Activated CD8-positive, alpha-beta T cell treated with anti-CD3 and anti-CD28 coated beads, Interleukin-2, amount 10 ng/mL, durations not matched to agents 7 days and 5 days (primary cell): ENCODE measurements around the gene CCNL2. TPM values are rescaled to one million over a fixed set of nuclear protein-coding genes. Genes with fewer than 3 reads are reported as not detected.

Experiments
- ATAC-seq: fragments of 150-1000 bp; cut with Tn5 transposase; one replicate; pipeline ENCODE4 v1.10.0; 2021; ENCODE audit warnings: moderate library complexity
- CTCF ChIA-PET: fragments of 350-600 bp; sonication (Branson Sonifier 250); formaldehyde crosslinking; loops from one replicate; lab custom pipeline; 2021; ENCODE audit warnings: antibody characterized with exemption; lab: Charles Lee
- POLR2A ChIA-PET: fragments of 350-600 bp; sonication (Branson Sonifier 250); formaldehyde crosslinking; loops from one replicate; lab custom pipeline; 2021; ENCODE audit warnings: antibody characterized with exemption; lab: Charles Lee
- DNase-seq: peaks from one replicate; pipeline ENCODE4 v3.0.0-alpha.2; 2020
- H3K27ac Mint-ChIP-seq: one replicate; pipeline ENCODE4 v1.8.0; 2021; ENCODE audit warnings: mild to moderate bottlenecking, mixed read lengths
- H3K27me3 Mint-ChIP-seq: one replicate; pipeline ENCODE4 v1.8.0; 2021; ENCODE audit warnings: low read depth, mixed read lengths
- H3K36me3 Mint-ChIP-seq: one replicate; pipeline ENCODE4 v1.8.0; 2021; ENCODE audit warnings: low read depth, mixed read lengths
- H3K4me1 Mint-ChIP-seq: one replicate; pipeline ENCODE4 v1.8.0; 2021; ENCODE audit warnings: low read depth, mixed read lengths
- H3K4me3 Mint-ChIP-seq: one replicate; pipeline ENCODE4 v1.8.0; 2021; ENCODE audit warnings: mild to moderate bottlenecking, mixed read lengths
- H3K9me3 Mint-ChIP-seq: one replicate; pipeline ENCODE4 v1.8.0; 2022; ENCODE audit warnings: mixed read lengths; ENCODE audit not compliant: insufficient read depth
- total RNA-seq, 2 experiments: library from RNA; stranded (reverse); gene quantifications; one replicate each; pipeline ENCODE4 v1.2.3, GENCODE V29; 2021

Gene CCNL2
- total RNA-seq, 2 experiments from 2014 or later = 98.3 to 110 TPM

GRCh38 chr1:1355416-1355815 lies 43.7 kb downstream of the CCNL2 start:
- DNase-seq (no peak), ATAC-seq (peak; percentile 15)
- ChIA-PET CTCF (no interaction called here), POLR2A (interaction anchor here (1.3 kb wide), 1 partner anchor 20 kb away, joined by 7 read pairs; the partner anchor contains the start of gene AURKAIP1)
- Mint-ChIP-seq H3K9me3 (no peaks in the 10 kb centered on the region), H3K4me3 (no peak overlapping the region), H3K27me3 (peaks cover 26% of the 10 kb centered on the region), H3K27ac (no peak overlapping the region), H3K36me3 (no peaks in the 10 kb centered on the region), H3K4me1 (peaks cover 27% of the 10 kb centered on the region)

- ChIA-PET CTCF (no interaction called here), POLR2A (interaction anchor here (0.7 to 1.3 kb wide), 2 partner anchors 17 to 21 kb away, joined by 3 to 7 read pairs; partner anchors contain the start of gene AURKAIP1)
- Mint-ChIP-seq H3K4me3 (no peak overlapping the region), H3K36me3 (no peaks in the 10 kb centered on the region), H3K4me1 (peaks cover 25% of the 10 kb centered on the region), H3K27ac (no peak overlapping the region), H3K27me3 (peaks cover 26% of the 10 kb centered on the region), H3K9me3 (no peaks in the 10 kb centered on the region)
- DNase-seq = no peak
- ATAC-seq = no peak
These were observed 44.6 kb downstream of the CCNL2 start for GRCh38 chr1:1354271-1355247.

GRCh38 chr1:1353389-1354151 lies 45.6 kb downstream of the CCNL2 start:
- DNase-seq (no peak), ATAC-seq (no peak)
- ChIA-PET POLR2A (interaction anchor here (0.6 to 0.7 kb wide), 2 partner anchors 18 to 146 kb away, joined by 3 read pairs; no protein-coding TSS in a partner anchor), CTCF (interaction anchor here (2.7 kb wide), 1 partner anchor 18 kb away, joined by 14 read pairs; no protein-coding TSS in a partner anchor)
- Mint-ChIP-seq H3K27ac (no peak overlapping the region), H3K9me3 (no peaks in the 10 kb centered on the region), H3K4me1 (peaks cover 16% of the 10 kb centered on the region), H3K27me3 (peaks cover 23% of the 10 kb centered on the region), H3K36me3 (no peaks in the 10 kb centered on the region), H3K4me3 (no peak overlapping the region)

- Mint-ChIP-seq H3K4me3 (no peak overlapping the region), H3K9me3 (no peaks in the 10 kb centered on the region), H3K27me3 (peaks cover 23% of the 10 kb centered on the region), H3K27ac (no peak overlapping the region), H3K36me3 (no peaks in the 10 kb centered on the region), H3K4me1 (peaks cover 16% of the 10 kb centered on the region)
- POLR2A ChIA-PET = no interaction called here
- ATAC-seq (no peak), DNase-seq (no peak)
- CTCF ChIA-PET = interaction anchor here (2.7 kb wide), 1 partner anchor 19 kb away, joined by 14 read pairs; no protein-coding TSS in a partner anchor
These were observed 46.2 kb downstream of the CCNL2 start for GRCh38 chr1:1352786-1353388.

GRCh38 chr1:1351511-1352427 lies 47.4 kb downstream of the CCNL2 start:
- Mint-ChIP-seq H3K27ac (peak overlapping the region; percentile 70), H3K36me3 (no peaks in the 10 kb centered on the region), H3K27me3 (peaks cover 21% of the 10 kb centered on the region), H3K4me3 (peak overlapping the region; percentile 56), H3K9me3 (no peaks in the 10 kb centered on the region), H3K4me1 (peaks cover 25% of the 10 kb centered on the region)
- ATAC-seq (no peak), DNase-seq (no peak)
- ChIA-PET CTCF (interaction anchor here (2.7 kb wide), 1 partner anchor 20 kb away, joined by 14 read pairs; no protein-coding TSS in a partner anchor), POLR2A (interaction anchor here (1.1 kb wide), 1 partner anchor 19 kb away, joined by 4 read pairs; no protein-coding TSS in a partner anchor)

- H3K4me1 Mint-ChIP-seq = peaks cover 29% of the 10 kb centered on the region
- no peaks in the 10 kb centered on the region for H3K36me3 Mint-ChIP-seq
- peak within 1 kb of the TSS; percentile 57 for H3K27ac Mint-ChIP-seq
- peak; percentile 84 for ATAC-seq
- peak; percentile 73 for DNase-seq
- ChIA-PET CTCF (interaction anchor here (1.9 to 2.6 kb wide), 2 partner anchors 22 to 26 kb away, joined by 8 to 12 read pairs; partner anchors contain the start of gene AURKAIP1), POLR2A (no interaction called here)
- H3K27me3 Mint-ChIP-seq = peaks cover 21% of the 10 kb centered on the region
- H3K9me3 Mint-ChIP-seq = no peaks in the 10 kb centered on the region
- H3K4me3 Mint-ChIP-seq = peak within 1 kb of the TSS; percentile 70
These were observed 49.7 kb downstream of the CCNL2 start, which contains the start of gene DVL1 for GRCh38 chr1:1349256-1350012. Gene DVL1, minus strand, starts transcription at chr1:1349418. Its CDS starts 353 bp downstream, at chr1:1349065.

- peaks cover 27% of the 10 kb centered on the region for H3K4me1 Mint-ChIP-seq
These were observed 50.5 kb downstream of the CCNL2 start for GRCh38 chr1:1348420-1349255.

GRCh38 chr1:1347663-1348419 lies 51.3 kb downstream of the CCNL2 start:
- H3K4me1 Mint-ChIP-seq = peaks cover 27% of the 10 kb centered on the region
- ChIA-PET POLR2A (no interaction called here), CTCF (interaction anchor here (1.0 to 2.6 kb wide), 4 partner anchors 14 to 225 kb away, joined by 3 to 12 read pairs (median 6); partner anchors contain the start of gene AURKAIP1)
- no peak for DNase-seq
- H3K27me3 Mint-ChIP-seq = peaks cover 9% of the 10 kb centered on the region
- peak overlapping the region; percentile 57 for H3K27ac Mint-ChIP-seq
- no peak for ATAC-seq
- no peaks in the 10 kb centered on the region for H3K36me3 Mint-ChIP-seq
- peak overlapping the region; percentile 70 for H3K4me3 Mint-ChIP-seq
- H3K9me3 Mint-ChIP-seq = no peaks in the 10 kb centered on the region

More at GRCh38 chr1:1348420-1349255, 50.5 kb downstream of the CCNL2 start:
- peak; percentile 47 for ATAC-seq
- POLR2A ChIA-PET = interaction anchor here (0.6 kb wide), 1 partner anchor 72 kb away, joined by 3 read pairs; no protein-coding TSS in a partner anchor
- peaks cover 15% of the 10 kb centered on the region for H3K27me3 Mint-ChIP-seq
- DNase-seq = no peak
- peak overlapping the region; percentile 57 for H3K27ac Mint-ChIP-seq
- H3K4me3 Mint-ChIP-seq = peak overlapping the region; percentile 70
- no peaks in the 10 kb centered on the region for H3K36me3 Mint-ChIP-seq
- H3K9me3 Mint-ChIP-seq = no peaks in the 10 kb centered on the region
- CTCF ChIA-PET = interaction anchor here (1.0 to 2.6 kb wide), 4 partner anchors 15 to 226 kb away, joined by 3 to 12 read pairs (median 6); partner anchors contain the start of gene AURKAIP1
